Calu3 (cell line): Measurements from ENCODE around the gene PCMT1. TPM values are rescaled to one million over a fixed set of nuclear protein-coding genes. Genes with fewer than 3 reads are reported as not detected.

Experiments
- BruUV-seq: library from RNA; stranded (reverse); fragments of 400-500 nt; replicated peaks from 2 replicates; lab custom pipeline; 2021; lab: Mats Ljungman, UMichigan
- CTCF ChIA-PET: fragments of 300-600 bp; sonication (Branson Sonifier 250); formaldehyde crosslinking; loops from one replicate; lab custom pipeline; 2022; ENCODE audit warnings: antibody characterized with exemption; lab: Charles Lee
- DNase-seq: peaks from one replicate; pipeline ENCODE4 v3.0.0; 2022
- H3K27ac Mint-ChIP-seq: one replicate; pipeline ENCODE4 v1.8.0; 2022; ENCODE audit warnings: mixed read lengths; ENCODE audit not compliant: unreplicated experiment
- H3K27me3 Mint-ChIP-seq: one replicate; pipeline ENCODE4 v1.8.0; 2022; ENCODE audit warnings: mixed read lengths; ENCODE audit not compliant: unreplicated experiment
- H3K36me3 Mint-ChIP-seq: one replicate; pipeline ENCODE4 v1.8.0; 2022; ENCODE audit warnings: mild to moderate bottlenecking, moderate library complexity, mixed read lengths; ENCODE audit not compliant: insufficient read depth, unreplicated experiment
- H3K4me1 Mint-ChIP-seq: one replicate; pipeline ENCODE4 v1.8.0; 2022; ENCODE audit warnings: mild to moderate bottlenecking, low read depth, mixed read lengths; ENCODE audit not compliant: unreplicated experiment
- H3K4me3 Mint-ChIP-seq: one replicate; pipeline ENCODE4 v1.8.0; 2022; ENCODE audit warnings: mild to moderate bottlenecking, low read depth, moderate library complexity, mixed read lengths; ENCODE audit not compliant: unreplicated experiment
- H3K9me3 Mint-ChIP-seq: one replicate; pipeline ENCODE4 v1.8.0; 2022; ENCODE audit warnings: low read depth, mixed read lengths; ENCODE audit not compliant: unreplicated experiment
- CTCF ChIP-seq: fragments of 200-600 bp; IDR thresholded peaks from one replicate; pipeline ENCODE4 v1.8.0; 2022; ENCODE audit warnings: antibody characterized with exemption; ENCODE audit not compliant: unreplicated experiment
- intact Hi-C: fragments of 100-400 bp; cut with micrococcal nuclease; formaldehyde crosslinking; loops from one replicate; pipeline ENCODE4 v1.10.0; 2022; ENCODE audit not compliant: unreplicated experiment
- total RNA-seq: library from RNA; stranded (reverse); gene quantifications from 2 replicates; pipeline ENCODE4 v1.2.3, GENCODE V29; 2022

PCMT1 gene
- total RNA-seq, 1 experiment from 2014 or later = 63.4 TPM

- Mint-ChIP-seq H3K4me1 (no peaks in the 10 kb centered on the region), H3K4me3 (no peak overlapping the region), H3K36me3 (no peaks in the 10 kb centered on the region), H3K9me3 (no peaks in the 10 kb centered on the region), H3K27ac (no peak overlapping the region), H3K27me3 (no peaks in the 10 kb centered on the region)
- TF ChIP-seq CTCF = no peak
- DNase-seq = no peak
- BruUV-seq = no TSS peak
- intact Hi-C loops = no loop called here
- CTCF ChIA-PET = interaction anchor here (0.7 kb wide), 1 partner anchor 1834 kb away, joined by 6 read pairs; no protein-coding TSS in a partner anchor
These were observed 32.2 kb downstream of the PCMT1 start for GRCh38 chr6:149781715-149782114.

GRCh38 chr6:149782337-149782736 lies 32.8 kb downstream of the PCMT1 start:
- intact Hi-C loops = no loop called here
- no peak for DNase-seq
- Mint-ChIP-seq H3K9me3 (no peaks in the 10 kb centered on the region), H3K4me3 (no peak overlapping the region), H3K27me3 (no peaks in the 10 kb centered on the region), H3K36me3 (peaks cover 5% of the 10 kb centered on the region), H3K4me1 (no peaks in the 10 kb centered on the region), H3K27ac (no peak overlapping the region)
- CTCF ChIA-PET = no interaction called here
- TF ChIP-seq CTCF = no peak
- no TSS peak for BruUV-seq

GRCh38 chr6:149783551-149783950 lies 34.0 kb downstream of the PCMT1 start:
- peaks cover 11% of the 10 kb centered on the region for H3K36me3 Mint-ChIP-seq
- H3K4me3 Mint-ChIP-seq = no peak overlapping the region

GRCh38 chr6:149806127-149806526 lies 56.6 kb downstream of the PCMT1 start:
- no peak overlapping the region for H3K4me3 Mint-ChIP-seq
- CTCF ChIA-PET = no interaction called here
- H3K27ac Mint-ChIP-seq = no peak overlapping the region
- TF ChIP-seq CTCF = no peak
- no peaks in the 10 kb centered on the region for H3K4me1 Mint-ChIP-seq
- peaks cover 5% of the 10 kb centered on the region for H3K36me3 Mint-ChIP-seq
- no TSS peak for BruUV-seq
- DNase-seq = no peak
- H3K9me3 Mint-ChIP-seq = no peaks in the 10 kb centered on the region
- H3K27me3 Mint-ChIP-seq = no peaks in the 10 kb centered on the region
- intact Hi-C loops = no loop called here

More at GRCh38 chr6:149783551-149783950, 34.0 kb downstream of the PCMT1 start:
- DNase-seq = no peak
- CTCF ChIA-PET = interaction anchor here (0.7 kb wide), 1 partner anchor 180 kb away, joined by 3 read pairs; no protein-coding TSS in a partner anchor
- H3K27ac Mint-ChIP-seq = no peak overlapping the region
- BruUV-seq = no TSS peak
- no peaks in the 10 kb centered on the region for H3K9me3 Mint-ChIP-seq
- intact Hi-C loops = no loop called here
- no peaks in the 10 kb centered on the region for H3K27me3 Mint-ChIP-seq
- no peak for TF ChIP-seq CTCF
- H3K4me1 Mint-ChIP-seq = no peaks in the 10 kb centered on the region
